K562 (cell line): ENCODE measurements around the gene METRN. TPM values are rescaled to one million over a fixed set of nuclear protein-coding genes. Genes with fewer than 3 reads are reported as not detected.

ENCODE experiments used
- COPS2 ChIP-seq: fragments of 450-650 bp; conservative IDR thresholded peaks from 2 replicates; pipeline ENCODE4 v1.6.1; 2016; ENCODE audit warnings: mild to moderate bottlenecking, moderate library complexity
- CXXC5 ChIP-seq: fragments of 250-450 bp; sonication (Bioruptor Pico); IDR thresholded peaks from 2 replicates; pipeline ENCODE4 v1.8.0; 2022; ENCODE audit warnings: inconsistent platforms, mild to moderate bottlenecking, moderate library complexity
- DPF2 ChIP-seq: fragments of 450-650 bp; IDR thresholded peaks from 2 replicates; pipeline ENCODE4 v1.6.1; 2016
- FOXK1 ChIP-seq: sonication (generic); formaldehyde crosslinking; IDR thresholded peaks from 2 replicates; pipeline ENCODE4 v1.8.0; 2022; ENCODE audit warnings: missing genetic modification reagents, mild to moderate bottlenecking, borderline replicate concordance
- FOXK2 ChIP-seq, 2 experiments: fragments of 450-650 bp; IDR thresholded peaks in 1 of 2; conservative IDR thresholded peaks in 1 of 2; 2 replicates each; pipeline ENCODE4 v1.6.1; 2016; ENCODE audit warnings: low read depth in 2 of 2, mild to moderate bottlenecking in 1 of 2
- HDAC2 ChIP-seq: fragments of 450-650 bp; IDR thresholded peaks from 2 replicates; pipeline ENCODE4 v1.6.1; 2016; ENCODE audit warnings: mild to moderate bottlenecking
- HOXB6 ChIP-seq: fragments of 250-450 bp; sonication (Bioruptor Pico); IDR thresholded peaks from 2 replicates; pipeline ENCODE4 v1.5.1; 2022; ENCODE audit warnings: mild to moderate bottlenecking, borderline replicate concordance
- KDM4B ChIP-seq, 2 experiments: fragments of 450-650 bp in 1 of 2; sonication (generic) in 1 of 2; IDR thresholded peaks; 2 replicates each; pipeline ENCODE4 v1.6.1; 2016 to 2017; ENCODE audit warnings: borderline replicate concordance in 2 of 2, antibody characterized with exemption in 1 of 2, low read depth in 1 of 2, mild to moderate bottlenecking in 1 of 2
- KDM5B ChIP-seq: fragments of 200-600 bp; sonication (generic); IDR thresholded peaks from 2 replicates; pipeline ENCODE4 v1.6.1; 2012; ENCODE audit warnings: low read depth, mild to moderate bottlenecking, moderate library complexity, low read length, control low read depth, inconsistent platforms; ENCODE audit not compliant: insufficient replicate concordance
- L3MBTL2 ChIP-seq: fragments of 450-650 bp; IDR thresholded peaks from 2 replicates; pipeline ENCODE4 v1.6.1; 2016; ENCODE audit warnings: mild to moderate bottlenecking, moderate library complexity
- MTA3 ChIP-seq: fragments of 450-650 bp; formaldehyde crosslinking; IDR thresholded peaks from 2 replicates; pipeline ENCODE4 v1.6.1; 2017; ENCODE audit warnings: mild to moderate bottlenecking, borderline replicate concordance
- MYC ChIP-seq, 2 experiments: fragments of 250-450 bp in 1 of 2; sonication (Bioruptor Pico) in 1 of 2; IDR thresholded peaks; 2 replicates each; pipeline versions ENCODE4 v1.5.1 to v1.6.1; 2012 to 2021; ENCODE audit warnings: low read depth in 2 of 2, borderline replicate concordance in 1 of 2, improper control_type of control experiment in 1 of 2, low read length in 1 of 2, mild to moderate bottlenecking in 1 of 2, moderate library complexity in 1 of 2
- NCOR1 ChIP-seq: fragments of 450-650 bp; IDR thresholded peaks from 2 replicates; pipeline ENCODE4 v1.6.1; 2016; ENCODE audit warnings: mild to moderate bottlenecking, moderate library complexity
- POLR2AphosphoS5 ChIP-seq: IDR thresholded peaks from 2 replicates; pipeline ENCODE4 v1.6.1; 2011; ENCODE audit warnings: mild to moderate bottlenecking, low read depth, low read length, moderate library complexity; ENCODE audit not compliant: control insufficient read depth, insufficient read depth
- POLR2B ChIP-seq: fragments of 450-650 bp; IDR thresholded peaks from 2 replicates; pipeline ENCODE4 v1.6.1; 2018; ENCODE audit warnings: low read depth; ENCODE audit not compliant: partially characterized antibody
- SAFB ChIP-seq: fragments of 200-400 bp; formaldehyde crosslinking; IDR thresholded peaks from 2 replicates; pipeline ENCODE4 v1.6.1; 2017; ENCODE audit warnings: low read depth, low read length, borderline replicate concordance
- SIN3A ChIP-seq, 2 experiments: fragments of 150-350 bp in 1 of 2; IDR thresholded peaks; 2 replicates each; pipeline ENCODE4 v1.6.1; 2011 to 2016; ENCODE audit warnings: borderline replicate concordance in 2 of 2, low read depth in 2 of 2, low read length in 2 of 2, mild to moderate bottlenecking in 2 of 2, moderate library complexity in 2 of 2; ENCODE audit not compliant: control insufficient read depth in 1 of 2
- SRSF9 ChIP-seq: fragments of 200-400 bp; formaldehyde crosslinking; IDR thresholded peaks from 2 replicates; pipeline ENCODE4 v1.6.1; 2017; ENCODE audit warnings: low read depth, low read length, borderline replicate concordance
- SUPT5H ChIP-seq: fragments of 450-650 bp; IDR thresholded peaks from 2 replicates; pipeline ENCODE4 v1.6.1; 2016
- TBL1XR1 ChIP-seq, 2 experiments: IDR thresholded peaks; 2 replicates each; pipeline ENCODE4 v1.6.1; 2012; ENCODE audit warnings: improper control_type of control experiment in 2 of 2, low read length in 2 of 2, mild to moderate bottlenecking in 1 of 2
- TRIM28 ChIP-seq: fragments of 450-650 bp; IDR thresholded peaks from 2 replicates; pipeline ENCODE4 v1.6.1; 2017
- ZBTB7A ChIP-seq: IDR thresholded peaks from 2 replicates; pipeline ENCODE4 v1.6.1; 2011; ENCODE audit warnings: low read depth, mild to moderate bottlenecking, low read length, moderate library complexity, borderline replicate concordance; ENCODE audit not compliant: control insufficient read depth
- ZNF695 ChIP-seq: fragments of 450-650 bp; formaldehyde crosslinking; IDR thresholded peaks from 2 replicates; pipeline ENCODE4 v1.4.0; 2020; ENCODE audit warnings: mild to moderate bottlenecking, moderate library complexity
- polyA plus RNA-seq, 8 experiments: library from polyadenylated mRNA; depleted of rRNA in 4 of 8; stranded (reverse) in 5 of 8; unstranded in 3 of 8; fragments of >200 nt; fragmentation: Nextera tagmentation in 2 of 8; fragmentation: Illumina TruSeq in 1 of 8; extraction: Ambion mirVana in 2 of 8; extraction: Trizol in 1 of 8; gene quantifications; 2 replicates each; pipeline versions ENCODE4 v1.2.1 to v1.2.3, GENCODE V29; 2011 to 2014; ENCODE audit warnings: inconsistent platforms in 1 of 8, missing spikeins in 1 of 8
- total RNA-seq, 7 experiments: library from RNA; depleted of rRNA in 6 of 7; stranded (reverse); fragments of >200 nt in 6 of 7; fragmentation: Illumina TruSeq in 2 of 7; extraction: Trizol in 2 of 7; gene quantifications; 2 replicates each; pipeline versions ENCODE4 v1.2.1 to v1.2.3, GENCODE V29; 2011 to 2021; ENCODE audit warnings: low replicate concordance in 1 of 7
- TF ChIP-seq, protein P1 (sequence below): sonication (generic); formaldehyde crosslinking; IDR thresholded peaks from 2 replicates; pipeline ENCODE4 v1.8.0; 2022; ENCODE audit warnings: mild to moderate bottlenecking, missing genetic modification reagents
- TF ChIP-seq, protein P2 (sequence below): sonication (generic); formaldehyde crosslinking; IDR thresholded peaks from 2 replicates; pipeline ENCODE4 v1.8.1; 2023; ENCODE audit warnings: mild to moderate bottlenecking, missing genetic modification reagents, moderate library complexity

Gene METRN
- total and polyA plus RNA-seq, 9 of the 15 experiments (the other 6 are each of a cell fraction or from before 2014, with no cell fraction given): 0.20 to 89.8 (median 15.4) TPM

DNA sequence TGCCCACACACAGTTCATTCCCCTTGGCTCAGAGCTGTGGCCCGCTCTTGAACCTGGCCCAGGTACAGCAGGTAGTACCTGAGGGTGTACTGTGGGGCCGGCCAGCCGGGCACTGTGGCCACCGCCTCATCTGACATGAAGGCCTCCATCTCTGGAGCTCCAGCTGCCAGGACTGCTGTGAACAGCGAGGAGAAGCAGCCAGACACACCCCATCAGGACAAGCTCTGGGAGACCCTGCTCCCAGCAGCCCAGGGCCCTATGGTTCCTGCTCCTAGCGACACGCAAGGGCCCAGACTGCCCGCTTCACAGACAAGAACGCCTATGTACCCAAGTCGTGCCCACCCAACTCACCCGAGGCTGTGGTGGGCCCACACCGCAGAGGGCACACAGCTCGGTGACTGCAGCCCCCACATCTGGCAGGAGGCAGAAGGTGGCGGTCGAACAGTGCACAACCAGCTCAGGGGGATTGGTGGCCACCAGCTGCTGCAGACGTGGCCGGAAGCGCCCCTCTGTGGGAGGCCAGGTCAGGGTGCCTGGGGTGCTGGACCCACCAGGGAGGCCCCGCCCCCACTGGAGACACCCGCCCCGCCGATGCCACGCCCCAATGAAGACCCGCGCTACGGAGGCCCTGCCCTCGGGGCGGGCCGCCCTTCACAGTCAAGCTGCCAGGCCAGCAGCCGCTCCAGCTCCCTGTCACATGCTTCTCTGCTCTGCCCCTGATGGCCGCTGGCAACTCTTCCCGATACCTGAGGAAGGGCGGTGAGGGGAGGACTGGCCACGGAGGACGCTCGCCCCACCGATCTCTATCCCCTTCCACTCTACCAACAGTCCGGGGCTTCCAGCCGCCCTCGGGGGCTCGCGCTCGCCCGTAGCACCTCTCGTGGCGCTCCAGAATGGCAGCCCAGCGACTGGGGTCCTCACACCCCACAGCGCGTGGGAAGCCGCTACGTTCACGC is 35.8 kb upstream of the METRN start (continued):
- TF ChIP-seq KDM5B: peak; percentile 60
- peak; percentile 80 for TF ChIP-seq SUPT5H
- peak; percentile 64; the same call in 1 of the 2 replicates for TF ChIP-seq SAFB
- no peak for TF ChIP-seq HOXB6 (CRISPR knock-in tag)
- TF ChIP-seq COPS2: no peak
- TF ChIP-seq DPF2: peak; percentile 40; the same call in 1 of the 2 replicates
- no peak for TF ChIP-seq SRSF9
- peak; percentile 37; the same call in 1 of the 2 replicates for TF ChIP-seq POLR2AphosphoS5
- peak; percentile 80; the same call in 1 of the 2 replicates for TF ChIP-seq ZBTB7A
- TF ChIP-seq, protein P1, sequence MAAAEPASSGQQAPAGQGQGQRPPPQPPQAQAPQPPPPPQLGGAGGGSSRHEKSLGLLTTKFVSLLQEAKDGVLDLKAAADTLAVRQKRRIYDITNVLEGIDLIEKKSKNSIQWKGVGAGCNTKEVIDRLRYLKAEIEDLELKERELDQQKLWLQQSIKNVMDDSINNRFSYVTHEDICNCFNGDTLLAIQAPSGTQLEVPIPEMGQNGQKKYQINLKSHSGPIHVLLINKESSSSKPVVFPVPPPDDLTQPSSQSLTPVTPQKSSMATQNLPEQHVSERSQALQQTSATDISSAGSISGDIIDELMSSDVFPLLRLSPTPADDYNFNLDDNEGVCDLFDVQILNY (CRISPR knock-in tag): no peak
- peak; percentile 33; the same call in 1 of the 2 replicates for TF ChIP-seq L3MBTL2
- TF ChIP-seq TBL1XR1 (IDR thresholded peaks at IDR 0.05; ENCODE audit: low read length in 2 of 2): no peak
- TF ChIP-seq MYC (IDR thresholded peaks at IDR 0.05; ENCODE audit: low read depth, low read length): peak; percentile 28; the same call in 1 of the 2 replicates
- TF ChIP-seq MYC (CRISPR knock-in tag; IDR thresholded peaks at IDR 0.05; ENCODE audit: borderline replicate concordance, low read depth): no peak; the same call in 1 of the 2 replicates
- peak in 1 of 2 experiments; percentile 53; a peak in 1 of 4 replicates for TF ChIP-seq SIN3A (IDR thresholded peaks at IDR 0.05; ENCODE audit: borderline replicate concordance in 2 of 2, control insufficient read depth in 1 of 2, low read depth in 2 of 2, low read length in 2 of 2)
- TF ChIP-seq TRIM28: no peak; the same call in 1 of the 2 replicates
- no peak for TF ChIP-seq FOXK1 (CRISPR knock-in tag)
- TF ChIP-seq NCOR1: no peak
- peak; percentile 14; the same call in 1 of the 2 replicates for TF ChIP-seq MTA3
- TF ChIP-seq CXXC5 (CRISPR knock-in tag): 0 out of 2 replicates have a peak, but pooled peaks have one; percentile 2
- TF ChIP-seq, protein P2, sequence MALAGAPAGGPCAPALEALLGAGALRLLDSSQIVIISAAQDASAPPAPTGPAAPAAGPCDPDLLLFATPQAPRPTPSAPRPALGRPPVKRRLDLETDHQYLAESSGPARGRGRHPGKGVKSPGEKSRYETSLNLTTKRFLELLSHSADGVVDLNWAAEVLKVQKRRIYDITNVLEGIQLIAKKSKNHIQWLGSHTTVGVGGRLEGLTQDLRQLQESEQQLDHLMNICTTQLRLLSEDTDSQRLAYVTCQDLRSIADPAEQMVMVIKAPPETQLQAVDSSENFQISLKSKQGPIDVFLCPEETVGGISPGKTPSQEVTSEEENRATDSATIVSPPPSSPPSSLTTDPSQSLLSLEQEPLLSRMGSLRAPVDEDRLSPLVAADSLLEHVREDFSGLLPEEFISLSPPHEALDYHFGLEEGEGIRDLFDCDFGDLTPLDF: no peak
- no peak for TF ChIP-seq FOXK2 (conservative IDR thresholded peaks at IDR 0.05 in 1 of 2, IDR thresholded peaks at IDR 0.05 in 1 of 2; ENCODE audit: low read depth in 2 of 2)
- peak; percentile 11; the same call in 1 of the 2 replicates for TF ChIP-seq HDAC2
- TF ChIP-seq KDM4B (IDR thresholded peaks at IDR 0.05; ENCODE audit: borderline replicate concordance in 2 of 2, low read depth in 1 of 2): 0 out of 4 replicates have a peak, but pooled peaks of 1 of the 2 experiments have one; percentile 23
- no peak for TF ChIP-seq ZNF695 (CRISPR knock-in tag)
- peak; percentile 65 for TF ChIP-seq POLR2B
